Neural progenitor cell (in vitro differentiated cells): ENCODE measurements around the gene FAHD1.

Source experiments
- CTCF ChIP-seq: fragments of 200-600 bp; sonication (generic); IDR thresholded peaks from 2 replicates; pipeline ENCODE4 v1.5.1; 2017; ENCODE audit warnings: antibody characterized with exemption, mild to moderate bottlenecking
- EZH2 ChIP-seq: fragments of 200-600 bp; sonication (generic); IDR thresholded peaks from 2 replicates; pipeline ENCODE4 v1.6.1; 2017; ENCODE audit warnings: antibody characterized with exemption, mild to moderate bottlenecking, moderate library complexity
- EZH2phosphoT487 ChIP-seq: fragments of 200-600 bp; sonication (generic); IDR thresholded peaks from 2 replicates; pipeline ENCODE4 v1.6.1; 2017; ENCODE audit warnings: antibody characterized with exemption

GRCh38 chr16:1832838-1833454 lies 5.9 kb downstream of the FAHD1 start:
- TF ChIP-seq CTCF (no peak), EZH2phosphoT487 (no peak), EZH2 (no peak)
